HepG2 (cell line): ENCODE results near the gene IKZF4. TPM values are rescaled to one million over a fixed set of nuclear protein-coding genes. Genes with fewer than 3 reads are reported as not detected.

Experiments used
- AFF4 ChIP-seq: sonication (generic); formaldehyde crosslinking; IDR thresholded peaks from 2 replicates; pipeline ENCODE4 v1.4.0; 2020; ENCODE audit warnings: missing genetic modification reagents
- BATF2 ChIP-seq: sonication (generic); formaldehyde crosslinking; IDR thresholded peaks from 2 replicates; pipeline ENCODE4 v1.8.0; 2022; ENCODE audit warnings: mild to moderate bottlenecking, missing genetic modification reagents, moderate library complexity
- CHD2 ChIP-seq: IDR thresholded peaks from 2 replicates; pipeline ENCODE4 v1.6.1; 2011; ENCODE audit warnings: low read depth, low read length, improper control_type of control experiment
- ERF ChIP-seq: IDR thresholded peaks from 2 replicates; pipeline ENCODE4 v1.6.1; 2018; ENCODE audit warnings: missing biosample characterization, missing genetic modification reagents
- HNF4A ChIP-seq: sonication (generic); formaldehyde crosslinking; IDR thresholded peaks from 2 replicates; pipeline ENCODE4 v1.4.0; 2020; ENCODE audit warnings: missing genetic modification reagents
- IRF9 ChIP-seq: sonication (generic); formaldehyde crosslinking; IDR thresholded peaks from 2 replicates; pipeline ENCODE4 v1.8.0; 2022; ENCODE audit warnings: missing genetic modification reagents, mild to moderate bottlenecking, borderline replicate concordance
- ISL2 ChIP-seq: sonication (generic); formaldehyde crosslinking; IDR thresholded peaks from 2 replicates; pipeline ENCODE4 v1.5.0; 2020; ENCODE audit warnings: missing genetic modification reagents
- KDM1A ChIP-seq: IDR thresholded peaks from 2 replicates; pipeline ENCODE4 v1.6.1; 2016; ENCODE audit warnings: missing compliant biosample characterization
- KDM6A ChIP-seq: IDR thresholded peaks from 2 replicates; pipeline ENCODE4 v1.6.1; 2016; ENCODE audit warnings: low read depth
- KLF13 ChIP-seq: sonication (generic); formaldehyde crosslinking; IDR thresholded peaks from 2 replicates; pipeline ENCODE4 v1.4.0; 2020; ENCODE audit warnings: mild to moderate bottlenecking, missing genetic modification reagents
- MAZ ChIP-seq, 2 experiments: sonication (generic) in 1 of 2; formaldehyde crosslinking in 1 of 2; IDR thresholded peaks; 2 replicates each; pipeline versions ENCODE4 v1.5.0 to v1.6.1; 2012 to 2020; ENCODE audit warnings: low read depth in 2 of 2, mild to moderate bottlenecking in 2 of 2, borderline replicate concordance in 1 of 2, improper control_type of control experiment in 1 of 2, low read length in 1 of 2, missing genetic modification reagents in 1 of 2, moderate library complexity in 1 of 2
- ONECUT2 ChIP-seq: sonication (generic); formaldehyde crosslinking; IDR thresholded peaks from 2 replicates; pipeline ENCODE4 v1.4.0; 2020; ENCODE audit warnings: missing genetic modification reagents
- PBX3 ChIP-seq: sonication (generic); formaldehyde crosslinking; IDR thresholded peaks from 2 replicates; pipeline ENCODE4 v1.8.1; 2023; ENCODE audit warnings: missing genetic modification reagents, inconsistent platforms, borderline replicate concordance
- SETDB1 ChIP-seq: sonication (generic); formaldehyde crosslinking; IDR thresholded peaks from 2 replicates; pipeline ENCODE4 v1.5.1; 2020; ENCODE audit warnings: missing genetic modification reagents, mild to moderate bottlenecking, borderline replicate concordance
- SP140L ChIP-seq: sonication (generic); formaldehyde crosslinking; IDR thresholded peaks from 2 replicates; pipeline ENCODE4 v1.4.0; 2020; ENCODE audit warnings: missing genetic modification reagents, borderline replicate concordance
- ZFP36L2 ChIP-seq: sonication (generic); formaldehyde crosslinking; IDR thresholded peaks from 2 replicates; pipeline ENCODE4 v1.4.0; 2020; ENCODE audit warnings: missing genetic modification reagents
- ZMYM2 ChIP-seq: sonication (generic); formaldehyde crosslinking; IDR thresholded peaks from 2 replicates; pipeline ENCODE4 v1.8.0; 2022; ENCODE audit warnings: mild to moderate bottlenecking, missing genetic modification reagents
- ZNF264 ChIP-seq: sonication (generic); formaldehyde crosslinking; IDR thresholded peaks from 2 replicates; pipeline ENCODE4 v1.4.0; 2020; ENCODE audit warnings: missing genetic modification reagents
- ZNF331 ChIP-seq: sonication (generic); formaldehyde crosslinking; IDR thresholded peaks from 2 replicates; pipeline ENCODE4 v1.4.0; 2020; ENCODE audit warnings: missing genetic modification reagents
- ZNF660 ChIP-seq: sonication (generic); formaldehyde crosslinking; IDR thresholded peaks from 2 replicates; pipeline ENCODE4 v1.5.1; 2020; ENCODE audit warnings: mild to moderate bottlenecking, low read depth, missing genetic modification reagents, borderline replicate concordance
- ZNF766 ChIP-seq: sonication (generic); formaldehyde crosslinking; IDR thresholded peaks from 2 replicates; pipeline ENCODE4 v1.5.0; 2020; ENCODE audit warnings: missing genetic modification reagents, borderline replicate concordance
- ZNF776 ChIP-seq: sonication (generic); formaldehyde crosslinking; IDR thresholded peaks from 2 replicates; pipeline ENCODE4 v1.4.0; 2020; ENCODE audit warnings: mild to moderate bottlenecking, missing genetic modification reagents
- ZNF850 ChIP-seq: sonication (generic); formaldehyde crosslinking; conservative IDR thresholded peaks from 2 replicates; pipeline ENCODE4 v1.9.0; 2021; ENCODE audit warnings: mild to moderate bottlenecking, missing genetic modification reagents
- polyA plus RNA-seq, 8 experiments: library from polyadenylated mRNA; depleted of rRNA in 3 of 8; stranded (reverse) in 7 of 8; unstranded in 1 of 8; fragments of >200 nt; fragmentation: Illumina TruSeq in 4 of 8; extraction: Trizol in 4 of 8; gene quantifications; 2 replicates each; pipeline versions ENCODE4 v1.2.1 to v1.2.3, GENCODE V29; 2011 to 2016; ENCODE audit warnings: low read depth in 4 of 8, missing spikeins in 1 of 8, mixed read lengths in 1 of 8; ENCODE audit not compliant: insufficient read depth in 1 of 8
- total RNA-seq, 5 experiments: library from RNA; depleted of rRNA; stranded (reverse); fragments of >200 nt; fragmentation: Illumina TruSeq; extraction: Trizol; gene quantifications; 2 replicates each; pipeline ENCODE4 v1.2.3, GENCODE V29; 2016; ENCODE audit warnings: low read depth in 1 of 5

Gene IKZF4
- total and polyA plus RNA-seq, 2 of the 13 experiments (the other 11 are each of a cell fraction or from before 2014, with no cell fraction given), result 0.58 to 2.2 TPM

GRCh38 chr12:56078931-56079722 lies 58.3 kb downstream of the IKZF4 start (continued):
- TF ChIP-seq AFF4 (CRISPR knock-in tag) (no peak), KLF13 (CRISPR knock-in tag) (no peak), SETDB1 (CRISPR knock-in tag) (no peak), HNF4A (CRISPR knock-in tag) (0 out of 2 replicates have a peak, but pooled peaks have one; percentile 3), BATF2 (CRISPR knock-in tag) (no peak), CHD2 (no peak), ZNF264 (CRISPR knock-in tag) (0 out of 2 replicates have a peak, but pooled peaks have one; percentile 22), ONECUT2 (no peak), ISL2 (0 out of 2 replicates have a peak, but pooled peaks have one; percentile 12), KDM6A (CRISPR knock-in tag) (no peak), MAZ (IDR thresholded peaks at IDR 0.05; ENCODE audit: borderline replicate concordance, low read depth, low read length) (no peak), MAZ (CRISPR knock-in tag; IDR thresholded peaks at IDR 0.05; ENCODE audit: low read depth) (peak; percentile 22; the same call in 1 of the 2 replicates), ZNF776 (CRISPR knock-in tag) (peak; percentile 1; the same call in 1 of the 2 replicates), ERF (no peak; the same call in 1 of the 2 replicates), ZNF660 (no peak), ZNF850 (CRISPR knock-in tag) (peak; percentile 76; the same call in 1 of the 2 replicates), ZMYM2 (CRISPR knock-in tag) (no peak), ZNF766 (CRISPR knock-in tag) (0 out of 2 replicates have a peak, but pooled peaks have one; percentile 49), KDM1A (CRISPR knock-in tag) (no peak), ZFP36L2 (no peak), PBX3 (CRISPR knock-in tag) (no peak), SP140L (CRISPR knock-in tag) (0 out of 2 replicates have a peak, but pooled peaks have one; percentile 55), ZNF331 (CRISPR knock-in tag) (peak; percentile 58; the same call in 1 of the 2 replicates), IRF9 (peak; percentile 82; the same call in 1 of the 2 replicates)
